HL-60 (cell line): ENCODE results near the gene PABPN1L.

Source experiments
- DNase-seq, 2 experiments: peaks; one replicate each; pipeline ENCODE4 v3.0.0-alpha.2; 2010 to 2020; ENCODE audit warnings: low read depth in 1 of 2, low spot score in 1 of 2
- H3K27ac ChIP-seq: fragments of 250-450 bp; sonication (Bioruptor Pico); replicated peaks from 2 replicates; pipeline ENCODE4 v1.5.1; 2020; ENCODE audit warnings: mild to moderate bottlenecking, moderate library complexity
- H3K27me3 ChIP-seq: fragments of 250-450 bp; sonication (Bioruptor Pico); 2 replicates; pipeline ENCODE4 v1.5.1; 2021; ENCODE audit warnings: mild to moderate bottlenecking, moderate library complexity; ENCODE audit not compliant: insufficient read depth, poor library complexity, severe bottlenecking
- H3K4me3 ChIP-seq: replicated peaks from 2 replicates; pipeline ENCODE4 v1.5.1; 2011; ENCODE audit warnings: mild to moderate bottlenecking, control low read depth, low read length; ENCODE audit not compliant: insufficient read depth
- CTCF ChIP-seq: IDR thresholded peaks from one replicate; pipeline ENCODE4 v1.5.1; 2011; ENCODE audit warnings: low read length, control low read depth, inconsistent platforms; ENCODE audit not compliant: insufficient read depth
- GABPA ChIP-seq: IDR thresholded peaks from 2 replicates; pipeline ENCODE4 v1.6.1; 2012; ENCODE audit warnings: low read depth
- POLR2AphosphoS5 ChIP-seq: IDR thresholded peaks from 2 replicates; pipeline ENCODE4 v1.6.1; 2012; ENCODE audit warnings: low read depth
- REST ChIP-seq: IDR thresholded peaks from 2 replicates; pipeline ENCODE4 v1.6.1; 2012; ENCODE audit warnings: low read depth; ENCODE audit not compliant: insufficient replicate concordance
- SPI1 ChIP-seq: IDR thresholded peaks from 2 replicates; pipeline ENCODE4 v1.6.1; 2012; ENCODE audit warnings: low read depth, mild to moderate bottlenecking, borderline replicate concordance

PABPN1L gene

GRCh38 chr16:88867581-88868246, 1.3 kb upstream of the PABPN1L start:
- no peak for DNase-seq
- TF ChIP-seq CTCF (no peak), REST (no peak), GABPA (no peak), SPI1 (no peak), POLR2AphosphoS5 (no peak)
- peaks cover 3% of the 10 kb centered on the region for H3K27me3 ChIP-seq
- no peak overlapping the region for H3K4me3 ChIP-seq
- no peak overlapping the region for H3K27ac ChIP-seq

GRCh38 chr16:88865742-88866141, 718 bp downstream of the PABPN1L start:
- no peak for TF ChIP-seq GABPA
- TF ChIP-seq REST, result no peak
- no peak for TF ChIP-seq POLR2AphosphoS5
- TF ChIP-seq SPI1, result no peak
- TF ChIP-seq CTCF, result no peak
- no peak for DNase-seq
- Histone ChIP-seq H3K27me3 (no peaks in the 10 kb centered on the region), H3K4me3 (no peak overlapping the region), H3K27ac (no peak overlapping the region)

GRCh38 chr16:88865310-88865709, 1.1 kb downstream of the PABPN1L start:
- H3K27ac ChIP-seq, result no peak overlapping the region
- TF ChIP-seq POLR2AphosphoS5 (no peak), SPI1 (no peak), REST (no peak), GABPA (no peak), CTCF (no peak)
- no peak for DNase-seq
- H3K4me3 ChIP-seq, result no peak overlapping the region
- no peaks in the 10 kb centered on the region for H3K27me3 ChIP-seq
